Epithelial cell of esophagus (primary cell): ENCODE data around the gene EML4.

ENCODE experiments used
- DNase-seq: peaks from one replicate; pipeline ENCODE4 v3.0.0; 2010; ENCODE audit warnings: low read depth
- H3K4me3 ChIP-seq: 2 replicates; pipeline ENCODE4 v1.5.1; 2011; ENCODE audit warnings: mild to moderate bottlenecking, low read length, control low read depth
- CTCF ChIP-seq: IDR thresholded peaks from 2 replicates; pipeline ENCODE4 v1.5.1; 2011; ENCODE audit warnings: low read depth, mild to moderate bottlenecking, low read length, control low read depth, inconsistent platforms; ENCODE audit not compliant: insufficient read depth; ENCODE audit errors: missing control alignments

EML4 gene

GRCh38 chr2:42312106-42312505, 143.0 kb downstream of the EML4 start:
- H3K4me3 ChIP-seq = no peak overlapping the region
- no peak for DNase-seq
- TF ChIP-seq CTCF = no peak

- H3K4me3 ChIP-seq = no peak overlapping the region
- no peak for TF ChIP-seq CTCF
- DNase-seq = peak; percentile 90
Measured at GRCh38 chr2:42314892-42315468, 145.8 kb downstream of the EML4 start.

- no peak for TF ChIP-seq CTCF
- no peak for DNase-seq
- no peak overlapping the region for H3K4me3 ChIP-seq
Measured at GRCh38 chr2:42315844-42316470, 146.8 kb downstream of the EML4 start.

- H3K4me3 ChIP-seq = no peak overlapping the region
- TF ChIP-seq CTCF = no peak
- DNase-seq = no peak
Measured at GRCh38 chr2:42316910-42317309, 147.8 kb downstream of the EML4 start.

GRCh38 chr2:42317486-42317885, 148.3 kb downstream of the EML4 start:
- no peak for TF ChIP-seq CTCF
- H3K4me3 ChIP-seq = no peak overlapping the region
- DNase-seq = no peak

GRCh38 chr2:42317945-42318344, 148.8 kb downstream of the EML4 start:
- DNase-seq = no peak
- no peak overlapping the region for H3K4me3 ChIP-seq
- TF ChIP-seq CTCF = no peak

GRCh38 chr2:42319265-42319664, 150.1 kb downstream of the EML4 start:
- no peak for TF ChIP-seq CTCF
- no peak for DNase-seq
- H3K4me3 ChIP-seq = no peak overlapping the region
